ENCODE measurements around the gene TSPEAR. TPM values are rescaled to one million over a fixed set of nuclear protein-coding genes. Genes with fewer than 3 reads are reported as not detected.
"Not testable (repeated sequence)": the region's sequence is repeated elsewhere in the genome, so short reads cannot be mapped to it uniquely, and the experiment has no call there.

The TSPEAR gene
- total RNA-seq, 1 donor from 2014 or later, result not detected

DNA sequence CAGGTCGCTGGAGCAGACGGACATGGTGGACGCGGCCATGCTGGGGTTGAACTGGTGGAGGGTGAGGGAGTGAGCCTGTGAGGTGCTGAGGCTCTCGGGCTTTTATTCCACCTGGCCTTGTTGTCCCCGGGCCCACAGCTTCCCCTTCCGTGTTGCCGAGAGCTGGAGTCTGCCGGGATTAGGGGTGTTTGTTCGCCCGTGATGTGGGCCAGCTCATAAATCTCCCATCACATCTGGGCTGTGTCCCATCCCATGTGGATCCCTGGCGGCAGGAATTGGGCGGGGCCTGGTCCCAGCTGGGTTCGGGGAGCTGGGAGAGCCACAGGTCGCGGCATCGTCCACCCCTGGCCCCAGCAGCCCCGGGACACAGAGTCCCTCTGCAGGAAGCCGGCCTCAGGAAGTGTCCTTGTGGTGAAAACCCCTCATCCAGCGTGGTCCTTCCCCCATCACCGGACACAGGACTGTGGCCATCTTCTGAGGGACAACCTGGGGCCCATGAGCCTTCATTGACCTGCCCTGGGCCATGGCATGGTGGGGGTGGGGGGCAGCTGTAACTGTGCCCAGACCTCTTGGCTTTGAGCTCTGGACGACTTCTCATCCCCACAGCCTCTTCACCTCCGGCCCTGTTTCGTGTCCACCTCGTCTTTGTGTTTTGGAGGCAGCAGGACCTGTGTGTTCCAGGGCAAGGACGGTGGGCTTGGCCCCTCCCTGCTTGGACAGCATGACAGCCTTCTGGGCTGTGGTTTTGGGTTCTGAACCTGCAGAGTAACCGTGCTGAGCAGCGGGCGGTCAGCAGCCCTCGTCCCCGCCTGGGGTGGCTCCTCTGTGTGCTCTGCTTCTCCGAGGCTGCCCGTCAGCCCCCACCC is 118.7 kb downstream of the TSPEAR start, which contains the start of gene KRTAP10-6:
TSS of gene KRTAP10-6 (minus strand) at position 60 of the 866 bp plus-strand sequence. CDS start at position 39, 21 bp downstream.
- Mint-ChIP-seq H3K36me3 (ENCODE audit: unreplicated experiment) (no peaks in the 10 kb centered on the region), H3K27ac (ENCODE audit: unreplicated experiment) (peak within 1 kb of the TSS; percentile 33), H3K4me1 (ENCODE audit: low read depth, unreplicated experiment) (peaks cover 9% of the 10 kb centered on the region), H3K27me3 (ENCODE audit: unreplicated experiment) (peaks cover 8% of the 10 kb centered on the region), H3K4me3 (ENCODE audit: unreplicated experiment) (no peak within 1 kb of the TSS), H3K9me3 (ENCODE audit: unreplicated experiment) (peaks cover 8% of the 10 kb centered on the region)
- no peak for DNase-seq
- TF ChIP-seq, protein P1, sequence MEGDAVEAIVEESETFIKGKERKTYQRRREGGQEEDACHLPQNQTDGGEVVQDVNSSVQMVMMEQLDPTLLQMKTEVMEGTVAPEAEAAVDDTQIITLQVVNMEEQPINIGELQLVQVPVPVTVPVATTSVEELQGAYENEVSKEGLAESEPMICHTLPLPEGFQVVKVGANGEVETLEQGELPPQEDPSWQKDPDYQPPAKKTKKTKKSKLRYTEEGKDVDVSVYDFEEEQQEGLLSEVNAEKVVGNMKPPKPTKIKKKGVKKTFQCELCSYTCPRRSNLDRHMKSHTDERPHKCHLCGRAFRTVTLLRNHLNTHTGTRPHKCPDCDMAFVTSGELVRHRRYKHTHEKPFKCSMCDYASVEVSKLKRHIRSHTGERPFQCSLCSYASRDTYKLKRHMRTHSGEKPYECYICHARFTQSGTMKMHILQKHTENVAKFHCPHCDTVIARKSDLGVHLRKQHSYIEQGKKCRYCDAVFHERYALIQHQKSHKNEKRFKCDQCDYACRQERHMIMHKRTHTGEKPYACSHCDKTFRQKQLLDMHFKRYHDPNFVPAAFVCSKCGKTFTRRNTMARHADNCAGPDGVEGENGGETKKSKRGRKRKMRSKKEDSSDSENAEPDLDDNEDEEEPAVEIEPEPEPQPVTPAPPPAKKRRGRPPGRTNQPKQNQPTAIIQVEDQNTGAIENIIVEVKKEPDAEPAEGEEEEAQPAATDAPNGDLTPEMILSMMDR (IDR thresholded peaks at IDR 0.05; ENCODE audit: partially characterized antibody, unreplicated experiment), result no peak

DNA sequence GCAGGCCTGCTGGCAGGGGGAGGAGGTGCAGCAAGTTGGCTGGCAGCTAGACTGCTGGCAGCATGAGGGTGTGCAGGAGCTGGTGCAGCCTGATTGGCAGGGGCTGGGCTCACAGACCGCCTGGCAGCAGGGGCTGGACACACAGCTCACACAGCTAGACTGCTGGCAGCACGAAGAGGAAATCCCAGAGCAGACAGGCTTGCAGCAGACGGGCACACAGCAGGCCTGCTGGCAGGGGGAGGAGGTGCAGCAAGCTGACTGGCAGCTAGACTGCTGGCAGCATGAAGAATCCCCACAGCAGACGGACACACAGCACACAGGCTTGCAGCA is 119.6 kb downstream of the TSPEAR start:
- H3K36me3 Mint-ChIP-seq (ENCODE audit: unreplicated experiment); H3K4me1 Mint-ChIP-seq (ENCODE audit: low read depth, unreplicated experiment); H3K9me3 Mint-ChIP-seq (ENCODE audit: unreplicated experiment); H3K4me3 Mint-ChIP-seq (ENCODE audit: unreplicated experiment); DNase-seq; H3K27me3 Mint-ChIP-seq (ENCODE audit: unreplicated experiment); H3K27ac Mint-ChIP-seq (ENCODE audit: unreplicated experiment): not testable (repeated sequence)

- H3K4me1 Mint-ChIP-seq (ENCODE audit: low read depth, unreplicated experiment); H3K27me3 Mint-ChIP-seq (ENCODE audit: unreplicated experiment); H3K9me3 Mint-ChIP-seq (ENCODE audit: unreplicated experiment); DNase-seq; H3K4me3 Mint-ChIP-seq (ENCODE audit: unreplicated experiment); H3K36me3 Mint-ChIP-seq (ENCODE audit: unreplicated experiment): not testable (repeated sequence)
- peak overlapping the region; percentile 33 for H3K27ac Mint-ChIP-seq (ENCODE audit: unreplicated experiment)
Measured at GRCh38 chr21:44590897-44591800, 120.2 kb downstream of the TSPEAR start.

DNA sequence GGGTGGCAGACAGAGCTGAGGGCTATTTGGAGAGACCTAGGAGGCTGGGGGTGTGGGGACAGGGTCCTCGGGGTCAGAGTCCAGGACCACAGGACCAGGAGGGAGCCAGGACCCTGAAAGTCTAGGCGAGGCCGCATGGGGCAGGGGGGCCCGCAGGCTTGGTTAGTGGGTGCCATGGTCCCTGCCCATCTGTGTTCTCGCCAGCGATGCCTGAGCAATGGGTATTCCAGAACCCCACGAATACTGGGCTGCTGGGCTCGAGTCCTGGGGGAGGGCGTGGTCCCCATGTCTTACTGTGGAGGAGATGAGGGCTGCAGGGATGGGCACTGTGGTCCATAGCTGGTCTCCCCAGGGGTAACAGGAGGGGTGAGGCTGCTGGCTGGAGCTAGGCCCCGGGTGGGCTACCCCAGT is 121.1 kb downstream of the TSPEAR start:
- Mint-ChIP-seq H3K27me3 (ENCODE audit: unreplicated experiment) (peaks cover 8% of the 10 kb centered on the region), H3K4me3 (ENCODE audit: unreplicated experiment) (no peak overlapping the region), H3K36me3 (ENCODE audit: unreplicated experiment) (peaks cover 4% of the 10 kb centered on the region), H3K27ac (ENCODE audit: unreplicated experiment) (no peak overlapping the region), H3K4me1 (ENCODE audit: low read depth, unreplicated experiment) (peaks cover 9% of the 10 kb centered on the region), H3K9me3 (ENCODE audit: unreplicated experiment) (peaks cover 5% of the 10 kb centered on the region)
- no peak for DNase-seq
- TF ChIP-seq, protein P1 (IDR thresholded peaks at IDR 0.05; ENCODE audit: partially characterized antibody, unreplicated experiment), result no peak

GRCh38 chr21:44589586-44590305 is 121.6 kb downstream of the TSPEAR start:
- no peak overlapping the region for H3K4me3 Mint-ChIP-seq (ENCODE audit: unreplicated experiment)
- peaks cover 8% of the 10 kb centered on the region for H3K27me3 Mint-ChIP-seq (ENCODE audit: unreplicated experiment)
- DNase-seq, result no peak
- no peak overlapping the region for H3K27ac Mint-ChIP-seq (ENCODE audit: unreplicated experiment)
- H3K4me1 Mint-ChIP-seq (ENCODE audit: low read depth, unreplicated experiment), result peaks cover 9% of the 10 kb centered on the region
- peaks cover 8% of the 10 kb centered on the region for H3K9me3 Mint-ChIP-seq (ENCODE audit: unreplicated experiment)
- peaks cover 4% of the 10 kb centered on the region for H3K36me3 Mint-ChIP-seq (ENCODE audit: unreplicated experiment)
- TF ChIP-seq, protein P1 (IDR thresholded peaks at IDR 0.05; ENCODE audit: partially characterized antibody, unreplicated experiment), result no peak
